WTC11 (cell line): Measurements from ENCODE around the gene TAMALIN. TPM values are rescaled to one million over a fixed set of nuclear protein-coding genes. Genes with fewer than 3 reads are reported as not detected.

Experiments used
- ATAC-seq: fragments of 200-7000 bp; cut with Tn5 transposase; 2 replicates; pipeline ENCODE4 v1.10.0; 2021; ENCODE audit warnings: mild to moderate bottlenecking, moderate library complexity
- CTCF ChIA-PET: fragments of 300-600 bp; sonication (Branson Sonifier 250); formaldehyde crosslinking; loops from one replicate; lab custom pipeline; 2021; ENCODE audit warnings: antibody characterized with exemption; lab: Charles Lee
- POLR2A ChIA-PET: fragments of 350-600 bp; sonication (Branson Sonifier 250); formaldehyde crosslinking; loops from one replicate; lab custom pipeline; 2021; ENCODE audit warnings: antibody characterized with exemption; lab: Charles Lee
- DNase-seq: peaks from one replicate; pipeline ENCODE4 v3.0.0; 2021; ENCODE audit warnings: low spot score
- H3K27ac Mint-ChIP-seq: 2 replicates; pipeline ENCODE4 v1.8.0; 2021; ENCODE audit warnings: mixed read lengths
- H3K27me3 Mint-ChIP-seq: 2 replicates; pipeline ENCODE4 v1.8.0; 2021; ENCODE audit warnings: low read depth, mild to moderate bottlenecking, moderate library complexity, mixed read lengths
- H3K36me3 Mint-ChIP-seq: 2 replicates; pipeline ENCODE4 v1.8.0; 2021; ENCODE audit warnings: mixed read lengths
- H3K4me1 Mint-ChIP-seq: 2 replicates; pipeline ENCODE4 v1.8.0; 2022; ENCODE audit warnings: mixed read lengths
- H3K4me3 Mint-ChIP-seq: 2 replicates; pipeline ENCODE4 v1.8.0; 2021; ENCODE audit warnings: mild to moderate bottlenecking, moderate library complexity, mixed read lengths
- H3K9me3 Mint-ChIP-seq: 2 replicates; pipeline ENCODE4 v1.8.0; 2021; ENCODE audit warnings: mixed read lengths
- ATF3 ChIP-seq: sonication (generic); formaldehyde crosslinking; conservative IDR thresholded peaks from 2 replicates; pipeline ENCODE4 v1.8.1; 2022; ENCODE audit warnings: mild to moderate bottlenecking, missing genetic modification reagents
- CDX4 ChIP-seq: fragments of 250-450 bp; sonication (Bioruptor Pico); IDR thresholded peaks from 2 replicates; pipeline ENCODE4 v1.9.0; 2021; ENCODE audit warnings: moderate library complexity, mild to moderate bottlenecking, inconsistent platforms, borderline replicate concordance
- E2F4 ChIP-seq: sonication (generic); formaldehyde crosslinking; IDR thresholded peaks from 2 replicates; pipeline ENCODE4 v1.8.1; 2022; ENCODE audit warnings: low read depth, mild to moderate bottlenecking, moderate library complexity, missing genetic modification reagents, borderline replicate concordance
- E2F5 ChIP-seq: sonication (generic); formaldehyde crosslinking; IDR thresholded peaks from 2 replicates; pipeline ENCODE4 v1.8.1; 2022; ENCODE audit warnings: mild to moderate bottlenecking, moderate library complexity, missing genetic modification reagents
- ELF4 ChIP-seq: sonication (generic); formaldehyde crosslinking; IDR thresholded peaks from 2 replicates; pipeline ENCODE4 v1.8.1; 2022; ENCODE audit warnings: low read depth, mild to moderate bottlenecking, moderate library complexity, missing genetic modification reagents
- ERG ChIP-seq: fragments of 250-450 bp; sonication (Bioruptor Pico); IDR thresholded peaks from 2 replicates; pipeline ENCODE4 v1.8.0; 2021; ENCODE audit warnings: mild to moderate bottlenecking
- FOXP1 ChIP-seq: sonication (generic); formaldehyde crosslinking; IDR thresholded peaks from 2 replicates; pipeline ENCODE4 v1.8.0; 2022; ENCODE audit warnings: missing genetic modification reagents, mild to moderate bottlenecking, moderate library complexity, borderline replicate concordance
- FOXP4 ChIP-seq: sonication (generic); formaldehyde crosslinking; IDR thresholded peaks from 2 replicates; pipeline ENCODE4 v1.8.0; 2022; ENCODE audit warnings: mild to moderate bottlenecking, missing genetic modification reagents
- GRHL2 ChIP-seq: fragments of 250-450 bp; sonication (Bioruptor Pico); IDR thresholded peaks from 2 replicates; pipeline ENCODE4 v1.8.0; 2022; ENCODE audit warnings: mild to moderate bottlenecking, moderate library complexity; ENCODE audit not compliant: insufficient replicate concordance, severe bottlenecking
- RORB ChIP-seq: fragments of 250-450 bp; sonication (Bioruptor Pico); IDR thresholded peaks from 2 replicates; pipeline ENCODE4 v1.9.0; 2021; ENCODE audit warnings: mild to moderate bottlenecking
- SMAD3 ChIP-seq: sonication (generic); formaldehyde crosslinking; IDR thresholded peaks from 2 replicates; pipeline ENCODE4 v1.8.0; 2022; ENCODE audit warnings: missing genetic modification reagents, mild to moderate bottlenecking, borderline replicate concordance
- SOX15 ChIP-seq: fragments of 250-450 bp; sonication (Bioruptor Pico); IDR thresholded peaks from 2 replicates; pipeline ENCODE4 v1.9.0; 2021; ENCODE audit warnings: mild to moderate bottlenecking
- TCF7 ChIP-seq: sonication (generic); formaldehyde crosslinking; IDR thresholded peaks from 2 replicates; pipeline ENCODE4 v1.8.0; 2022; ENCODE audit warnings: mild to moderate bottlenecking, low read depth, missing genetic modification reagents, moderate library complexity
- ZNF416 ChIP-seq: fragments of 250-450 bp; sonication (Bioruptor Pico); IDR thresholded peaks from 2 replicates; pipeline ENCODE4 v1.9.0; 2021; ENCODE audit warnings: mild to moderate bottlenecking, inconsistent platforms
- ZNF425 ChIP-seq: fragments of 250-450 bp; sonication (Bioruptor Pico); conservative IDR thresholded peaks from 2 replicates; pipeline ENCODE4 v1.9.0; 2021; ENCODE audit warnings: mild to moderate bottlenecking
- ZNF671 ChIP-seq: fragments of 250-450 bp; sonication (Bioruptor Pico); IDR thresholded peaks from 2 replicates; pipeline ENCODE4 v1.8.0; 2021; ENCODE audit warnings: mild to moderate bottlenecking
- total RNA-seq: library from RNA; stranded (reverse); gene quantifications from 3 replicates; pipeline ENCODE4 v1.2.3, GENCODE V29; 2021

The TAMALIN gene
- total RNA-seq, 1 experiment from 2014 or later: 6.1 TPM

GRCh38 chr12:52060498-52061177 is 53.9 kb downstream of the TAMALIN start:
- H3K27ac Mint-ChIP-seq: no peak overlapping the region
- POLR2A ChIA-PET: interaction anchor here (2.1 kb wide), 1 partner anchor 28 kb away, joined by 5 read pairs; no protein-coding TSS in a partner anchor
- no peak for TF ChIP-seq E2F5 (CRISPR knock-in tag)
- TF ChIP-seq TCF7 (CRISPR knock-in tag): no peak
- TF ChIP-seq SMAD3 (CRISPR knock-in tag): no peak
- no peak for TF ChIP-seq RORB (CRISPR knock-in tag)
- TF ChIP-seq CDX4: no peak
- TF ChIP-seq ZNF416 (CRISPR knock-in tag): no peak
- no peak for TF ChIP-seq ERG (CRISPR knock-in tag)
- no peak for TF ChIP-seq E2F4 (CRISPR knock-in tag)
- no peak for TF ChIP-seq ELF4 (CRISPR knock-in tag)
- no peak for TF ChIP-seq GRHL2 (CRISPR knock-in tag)
- TF ChIP-seq ZNF671 (CRISPR knock-in tag): no peak
- TF ChIP-seq FOXP1 (CRISPR knock-in tag): no peak
- no peak for TF ChIP-seq FOXP4 (CRISPR knock-in tag)
- TF ChIP-seq, all 79 proteins: peak for 0
- peaks cover 6% of the 10 kb centered on the region for H3K27me3 Mint-ChIP-seq
- no peak overlapping the region for H3K4me3 Mint-ChIP-seq
- ATAC-seq: no peak
- CTCF ChIA-PET: interaction anchor here (1.2 to 7.2 kb wide), 8 partner anchors 8 to 57 kb away, joined by 4 to 78 read pairs (median 8); partner anchors contain the start of genes ATG101 and NR4A1
- no peaks in the 10 kb centered on the region for H3K4me1 Mint-ChIP-seq
- H3K36me3 Mint-ChIP-seq: 0 out of 2 replicates have a peak, but pooled peaks cover 3% of the 10 kb centered on the region
- DNase-seq: no peak
- no peaks in the 10 kb centered on the region for H3K9me3 Mint-ChIP-seq

- no peak overlapping the region for H3K4me3 Mint-ChIP-seq
- H3K27me3 Mint-ChIP-seq: peaks cover 6% of the 10 kb centered on the region
- H3K36me3 Mint-ChIP-seq: 0 out of 2 replicates have a peak, but pooled peaks cover 3% of the 10 kb centered on the region
- TF ChIP-seq ATF3 (no peak), FOXP4 (CRISPR knock-in tag) (no peak), ZNF425 (no peak), SOX15 (CRISPR knock-in tag) (no peak)
- POLR2A ChIA-PET: interaction anchor here (2.1 kb wide), 1 partner anchor 29 kb away, joined by 5 read pairs; no protein-coding TSS in a partner anchor
- DNase-seq (no peak), ATAC-seq (no peak)
- H3K27ac Mint-ChIP-seq: no peak overlapping the region
- no peaks in the 10 kb centered on the region for H3K4me1 Mint-ChIP-seq
- CTCF ChIA-PET: interaction anchor here (1.2 to 7.2 kb wide), 10 partner anchors 7 to 58 kb away, joined by 3 to 78 read pairs (median 6); partner anchors contain the start of genes ATG101 and NR4A1
- H3K9me3 Mint-ChIP-seq: no peaks in the 10 kb centered on the region
Measured at GRCh38 chr12:52061470-52062166, 54.9 kb downstream of the TAMALIN start.
